RPMI7951 (cell line): Measurements from ENCODE around the gene CCDC177. TPM values are rescaled to one million over a fixed set of nuclear protein-coding genes. Genes with fewer than 3 reads are reported as not detected.

Experiments used
- DNase-seq: peaks from one replicate; pipeline ENCODE4 v3.0.0-alpha.2; 2012; ENCODE audit warnings: low read depth
- total RNA-seq: library from RNA; depleted of rRNA; stranded (reverse); fragments of >200 nt; shearing (Covaris generic); gene quantifications from 2 replicates; pipeline ENCODE4 v1.2.3, GENCODE V29; 2014; rRNA removed

The CCDC177 gene
- total RNA-seq, 1 experiment from 2014 or later = not detected

GRCh38 chr14:69529563-69529962, 45.1 kb downstream of the CCDC177 start:
- DNase-seq = no peak

- DNase-seq = no peak
Observed at GRCh38 chr14:69528930-69529329, 45.7 kb downstream of the CCDC177 start.

- no peak for DNase-seq
Observed at GRCh38 chr14:69528143-69528542, 46.5 kb downstream of the CCDC177 start.

DNA sequence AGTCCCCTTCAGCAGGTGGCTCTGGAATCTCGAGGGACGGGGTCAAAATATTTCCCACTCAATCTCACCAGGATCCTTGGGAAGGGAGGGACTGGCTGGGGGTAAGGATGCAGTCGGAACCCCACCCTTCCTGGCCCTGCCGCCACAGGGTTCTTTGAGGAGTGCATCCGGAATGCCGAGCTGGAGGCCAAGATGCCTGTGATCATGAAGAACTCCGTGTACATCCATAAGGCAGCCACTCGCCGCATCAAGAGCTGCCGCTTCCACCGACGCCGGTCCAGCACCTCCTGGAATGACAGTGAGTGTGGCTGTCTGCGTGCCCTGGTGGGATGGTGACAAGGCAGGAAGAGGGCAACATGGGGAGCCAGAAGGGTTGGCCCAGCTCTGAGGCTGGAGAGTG, 47.0 kb downstream of the CCDC177 start:
- no peak for DNase-seq

DNA sequence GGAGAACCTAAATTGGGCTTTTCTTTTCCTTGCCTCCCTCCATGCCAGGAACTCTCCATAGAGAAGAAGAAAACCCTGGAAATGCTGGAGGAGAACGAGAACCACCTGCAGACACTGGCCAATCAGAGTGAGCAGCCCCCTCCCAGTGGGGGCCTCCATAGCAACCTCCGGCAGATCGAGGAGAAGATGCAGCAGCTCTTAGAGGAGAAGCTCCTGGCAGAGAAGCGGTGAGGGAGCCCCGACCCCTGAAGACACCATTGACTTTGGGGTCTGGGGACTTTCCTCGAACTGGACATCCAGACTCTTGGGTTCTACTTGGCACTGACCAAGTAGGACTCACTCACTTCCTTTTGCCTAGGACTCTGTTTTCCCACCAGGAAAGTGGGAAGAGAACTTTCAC, 48.8 kb downstream of the CCDC177 start:
- DNase-seq = no peak

DNA sequence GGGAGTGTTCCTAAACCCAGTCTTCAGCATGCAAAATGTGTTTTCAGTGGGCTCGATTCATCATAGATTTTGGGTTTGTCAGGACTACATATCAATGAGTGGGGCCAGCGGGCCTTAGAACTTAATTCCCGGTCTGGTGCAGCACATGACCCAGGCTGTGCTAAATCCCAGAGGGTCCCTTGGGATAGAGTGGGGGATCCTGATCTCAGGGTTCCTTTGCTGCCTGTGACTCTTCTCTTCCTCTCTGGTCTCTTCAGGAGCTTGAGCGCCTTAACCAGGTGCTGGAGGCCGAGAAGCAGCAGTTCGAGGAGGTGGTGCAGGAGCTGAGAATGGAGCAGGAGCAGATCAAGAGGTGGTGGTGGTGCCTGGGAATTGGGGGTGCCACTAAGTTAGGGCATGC, 52.6 kb downstream of the CCDC177 start:
- no peak for DNase-seq

Other genes starting within 250 kb of the CCDC177 start
- gene ERH, start 176.6 kb downstream of the CCDC177 start, total RNA-seq = 125 and 126 TPM in 2 replicates
- gene SLC39A9, start 176.2 kb downstream of the CCDC177 start, total RNA-seq = 80.9 and 88.7 TPM in 2 replicates
- not detected in 2 replicates for gene PLEKHD1, start 90.1 kb downstream of the CCDC177 start, total RNA-seq
- 3.9 and 5.8 TPM in 2 replicates for gene SUSD6, start 36.7 kb upstream of the CCDC177 start, total RNA-seq
- 67.2 and 76.4 TPM in 2 replicates for gene SRSF5, start 192.3 kb upstream of the CCDC177 start, total RNA-seq
- gene SLC10A1, start 222.4 kb upstream of the CCDC177 start, total RNA-seq = not detected in 2 replicates